ENCODE results near the gene FLVCR2. TPM values are rescaled to one million over a fixed set of nuclear protein-coding genes. Genes with fewer than 3 reads are reported as not detected.

The FLVCR2 gene
- total and polyA plus RNA-seq, 2 donors from 2014 or later = 7.1 to 17.0 TPM

DNA sequence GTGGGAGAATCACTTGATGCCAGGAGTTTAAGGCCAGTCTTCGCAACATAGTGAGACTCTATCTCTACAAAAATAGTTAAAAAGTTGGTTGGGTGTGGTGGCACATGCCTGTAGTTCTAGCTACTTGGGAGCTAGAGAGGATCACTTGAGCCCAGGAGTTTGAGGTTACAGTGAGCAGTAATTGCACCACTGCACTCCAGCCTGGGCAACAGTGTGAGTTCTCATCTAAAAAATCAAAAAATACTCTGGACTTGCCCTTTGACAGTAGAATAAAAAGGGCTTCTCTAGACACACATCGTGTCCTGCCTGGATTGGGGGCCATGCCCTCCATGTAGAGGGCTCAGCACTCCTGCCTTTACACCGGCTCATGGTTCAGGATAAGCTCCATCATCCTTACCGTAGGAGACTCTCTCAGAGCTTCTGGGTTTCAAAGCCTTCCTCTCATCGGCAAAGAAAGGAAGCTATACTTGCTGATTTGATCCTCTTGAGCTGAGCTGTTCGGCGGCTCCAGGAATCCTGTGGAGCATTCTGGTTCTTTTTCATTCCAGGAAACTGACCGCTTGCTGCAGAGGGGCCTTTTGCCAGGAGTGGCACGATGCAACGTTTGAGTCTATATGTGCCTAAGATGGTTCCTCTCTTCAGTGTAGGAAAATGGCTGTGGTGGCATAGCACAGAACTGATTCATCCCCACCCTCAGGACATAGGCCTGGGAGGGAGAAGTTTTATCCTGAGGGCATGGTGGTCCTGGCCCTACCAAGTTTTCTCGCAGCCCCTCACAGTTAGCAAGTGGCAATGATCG lies 29.6 kb downstream of the FLVCR2 start:
- TF ChIP-seq, protein P1, sequence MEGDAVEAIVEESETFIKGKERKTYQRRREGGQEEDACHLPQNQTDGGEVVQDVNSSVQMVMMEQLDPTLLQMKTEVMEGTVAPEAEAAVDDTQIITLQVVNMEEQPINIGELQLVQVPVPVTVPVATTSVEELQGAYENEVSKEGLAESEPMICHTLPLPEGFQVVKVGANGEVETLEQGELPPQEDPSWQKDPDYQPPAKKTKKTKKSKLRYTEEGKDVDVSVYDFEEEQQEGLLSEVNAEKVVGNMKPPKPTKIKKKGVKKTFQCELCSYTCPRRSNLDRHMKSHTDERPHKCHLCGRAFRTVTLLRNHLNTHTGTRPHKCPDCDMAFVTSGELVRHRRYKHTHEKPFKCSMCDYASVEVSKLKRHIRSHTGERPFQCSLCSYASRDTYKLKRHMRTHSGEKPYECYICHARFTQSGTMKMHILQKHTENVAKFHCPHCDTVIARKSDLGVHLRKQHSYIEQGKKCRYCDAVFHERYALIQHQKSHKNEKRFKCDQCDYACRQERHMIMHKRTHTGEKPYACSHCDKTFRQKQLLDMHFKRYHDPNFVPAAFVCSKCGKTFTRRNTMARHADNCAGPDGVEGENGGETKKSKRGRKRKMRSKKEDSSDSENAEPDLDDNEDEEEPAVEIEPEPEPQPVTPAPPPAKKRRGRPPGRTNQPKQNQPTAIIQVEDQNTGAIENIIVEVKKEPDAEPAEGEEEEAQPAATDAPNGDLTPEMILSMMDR (IDR thresholded peaks at IDR 0.05; ENCODE audit: borderline replicate concordance, extremely low read depth, insufficient read depth) = no peak
- no peaks in the 10 kb centered on the region for H3K27me3 ChIP-seq (ENCODE audit: control insufficient read depth, insufficient read depth, low read length)
- no peaks in the 10 kb centered on the region for H3K36me3 ChIP-seq (ENCODE audit: control insufficient read depth in 2 of 3, insufficient read depth in 3 of 3, low read length in 3 of 3)
- no peak overlapping the region for H3K4me3 ChIP-seq (ENCODE audit: low read length in 3 of 3)
- FAIRE-seq (no peak), DNase-seq (no peak)
- no peaks in the 10 kb centered on the region for H3K9me3 ChIP-seq (ENCODE audit: control insufficient read depth in 2 of 3, insufficient read depth in 1 of 3, low read length in 3 of 3)
- intact Hi-C loops (cut with DNase I) = no loop called here
- no peak overlapping the region for H3K9ac ChIP-seq (ENCODE audit: low read length in 3 of 3)
- no peak overlapping the region for H3K27ac ChIP-seq (ENCODE audit: low read depth in 2 of 2, low read length in 2 of 2)
- peaks cover 0 to 16% (median 7%) of the 10 kb centered on the region in 3 donors for H3K4me1 ChIP-seq (ENCODE audit: control insufficient read depth in 2 of 3, insufficient read depth in 2 of 3, low read depth in 1 of 3, low read length in 3 of 3)

DNA sequence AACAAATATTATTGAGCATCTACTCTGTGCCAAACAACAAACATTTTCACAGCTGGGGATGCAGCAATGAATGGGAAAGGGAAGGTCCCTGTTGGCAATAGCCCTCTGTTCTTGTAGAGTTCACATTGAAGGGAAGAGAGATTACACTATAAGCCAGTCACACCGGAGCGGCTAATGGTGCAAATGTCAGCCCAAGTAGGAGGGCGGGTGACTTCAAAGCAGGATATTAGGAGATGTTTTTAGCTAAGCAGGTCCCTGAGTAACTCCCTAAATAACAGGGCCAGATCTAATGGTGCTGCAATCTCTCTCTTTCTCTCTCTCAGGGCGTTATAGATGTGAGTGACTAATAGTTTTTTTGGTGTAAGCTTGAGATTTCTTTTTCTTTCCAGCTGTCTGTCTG lies 30.7 kb downstream of the FLVCR2 start:
- DNase-seq (no peak), FAIRE-seq (no peak)
- no peak overlapping the region for H3K4me3 ChIP-seq (ENCODE audit: low read length in 3 of 3)
- H3K27ac ChIP-seq (ENCODE audit: low read depth in 2 of 2, low read length in 2 of 2) = no peak overlapping the region
- H3K27me3 ChIP-seq (ENCODE audit: control insufficient read depth, insufficient read depth, low read length) = no peaks in the 10 kb centered on the region
- TF ChIP-seq, protein P1 (IDR thresholded peaks at IDR 0.05; ENCODE audit: borderline replicate concordance, extremely low read depth, insufficient read depth) = no peak
- H3K9me3 ChIP-seq (ENCODE audit: control insufficient read depth in 2 of 3, insufficient read depth in 1 of 3, low read length in 3 of 3) = no peaks in the 10 kb centered on the region
- H3K9ac ChIP-seq (ENCODE audit: low read length in 3 of 3) = no peak overlapping the region
- intact Hi-C loops (cut with DNase I) = no loop called here
- peaks cover 0 to 16% (median 7%) of the 10 kb centered on the region in 3 donors for H3K4me1 ChIP-seq (ENCODE audit: control insufficient read depth in 2 of 3, insufficient read depth in 2 of 3, low read depth in 1 of 3, low read length in 3 of 3)
- H3K36me3 ChIP-seq (ENCODE audit: control insufficient read depth in 2 of 3, insufficient read depth in 3 of 3, low read length in 3 of 3) = no peaks in the 10 kb centered on the region

DNA sequence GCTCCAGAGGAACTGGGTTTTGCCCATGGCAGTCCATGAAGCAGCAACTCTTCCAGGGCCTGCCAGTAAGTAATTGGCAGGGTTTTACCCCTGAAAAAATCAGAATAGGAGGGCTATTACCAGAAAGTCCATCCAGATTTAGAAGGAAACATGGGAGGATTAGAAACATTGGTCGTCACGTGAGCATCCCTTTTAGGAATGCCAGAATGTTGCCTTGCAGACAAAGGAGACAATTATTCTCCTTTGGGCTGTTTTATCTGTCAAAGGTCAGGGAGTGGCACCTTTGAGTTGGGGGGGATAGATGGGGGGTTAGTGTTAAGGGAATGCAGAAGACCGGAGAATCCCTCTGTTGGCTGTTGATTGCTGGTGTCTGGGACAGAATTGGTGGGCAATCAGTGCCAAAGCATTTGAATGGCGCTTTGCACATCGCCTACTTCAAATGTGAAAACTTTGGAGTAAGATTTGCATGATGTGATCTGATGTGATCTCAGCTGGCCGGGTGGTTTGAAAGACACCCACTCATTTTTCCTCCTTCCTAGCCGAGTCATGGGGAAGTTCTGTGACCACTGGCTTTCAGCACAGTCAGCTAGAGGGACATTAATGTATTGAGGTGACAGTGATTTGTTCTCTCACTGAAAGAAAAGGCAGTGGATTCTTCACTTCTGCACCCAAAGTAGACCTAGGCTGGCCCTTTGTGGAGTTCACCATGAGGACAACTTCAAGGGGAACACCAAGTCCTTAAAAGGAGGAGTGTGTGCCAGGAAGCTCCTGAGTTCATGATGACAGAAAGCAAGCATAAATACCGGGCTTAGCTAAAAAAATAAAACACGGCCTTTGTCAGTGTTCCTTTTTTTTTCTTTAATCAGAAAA lies 31.4 kb downstream of the FLVCR2 start:
- H3K27me3 ChIP-seq (ENCODE audit: control insufficient read depth, insufficient read depth, low read length) = no peaks in the 10 kb centered on the region
- no peaks in the 10 kb centered on the region for H3K9me3 ChIP-seq (ENCODE audit: control insufficient read depth in 2 of 3, insufficient read depth in 1 of 3, low read length in 3 of 3)
- no peaks in the 10 kb centered on the region for H3K36me3 ChIP-seq (ENCODE audit: control insufficient read depth in 2 of 3, insufficient read depth in 3 of 3, low read length in 3 of 3)
- intact Hi-C loops (cut with DNase I) = no loop called here
- H3K27ac ChIP-seq (ENCODE audit: low read depth in 2 of 2, low read length in 2 of 2) = no peak overlapping the region
- peaks cover 0 to 16% (median 7%) of the 10 kb centered on the region in 3 donors for H3K4me1 ChIP-seq (ENCODE audit: control insufficient read depth in 2 of 3, insufficient read depth in 2 of 3, low read depth in 1 of 3, low read length in 3 of 3)
- H3K9ac ChIP-seq (ENCODE audit: low read length in 3 of 3) = no peak overlapping the region
- no peak for FAIRE-seq
- no peak overlapping the region for H3K4me3 ChIP-seq (ENCODE audit: low read length in 3 of 3)
- TF ChIP-seq, protein P1 (IDR thresholded peaks at IDR 0.05; ENCODE audit: borderline replicate concordance, extremely low read depth, insufficient read depth) = no peak
- no peak for DNase-seq
